ENCODE data around the gene CCNF. TPM values are rescaled to one million over a fixed set of nuclear protein-coding genes. Genes with fewer than 3 reads are reported as not detected.
A peak's percentile ranks its signal among the peaks of the same experiment; 100 is the strongest.

Gene CCNF
- total and polyA plus RNA-seq, 2 of the 4 experiments (the other 2 are of a cell fraction) = 8.2 to 20.1 TPM

DNA sequence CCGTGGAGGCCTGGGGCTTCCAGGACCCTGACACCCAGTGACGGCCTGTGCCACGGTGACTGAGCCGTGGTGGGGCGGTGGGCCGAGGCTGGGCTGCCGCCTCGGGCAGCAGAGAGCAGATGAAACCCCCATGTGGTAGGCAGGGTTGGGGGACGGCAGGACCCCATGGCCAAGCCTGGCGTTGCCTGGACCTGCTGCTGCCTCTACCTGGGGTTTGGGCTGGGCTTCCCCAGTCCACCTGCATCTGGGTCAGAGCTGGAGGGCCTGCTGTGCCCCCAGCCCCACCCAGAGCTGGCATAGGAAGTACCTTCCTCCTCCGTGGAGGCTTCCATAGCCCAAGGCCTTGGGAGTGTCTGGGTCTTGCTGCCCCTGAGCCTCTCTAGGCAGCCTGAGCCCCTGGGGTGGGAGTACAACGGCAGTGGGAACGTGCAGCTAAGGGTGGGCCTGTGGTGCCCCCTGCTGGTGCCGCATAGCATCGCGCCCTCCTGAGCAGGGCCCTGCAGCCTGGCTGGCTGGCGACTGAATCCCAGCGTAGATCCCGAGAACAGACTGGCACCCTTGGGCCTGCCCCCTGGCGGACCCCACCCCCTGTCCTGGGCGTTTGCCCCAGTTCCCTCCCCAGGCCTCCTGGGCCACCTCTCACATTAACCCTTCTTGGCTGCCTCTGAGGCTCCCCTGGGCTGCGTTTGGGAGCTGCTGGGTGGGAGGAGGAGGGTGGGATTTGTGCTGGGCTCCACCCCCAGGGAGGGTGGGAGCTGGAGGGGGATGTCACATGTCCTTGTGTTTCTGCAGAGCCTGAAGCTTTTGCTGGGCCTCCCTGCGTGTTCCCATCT lies 71.9 kb downstream of the CCNF start:
- H2AK5ac ChIP-seq (ENCODE audit: low read depth, low read length) = no peak overlapping the region
- H2BK15ac ChIP-seq (ENCODE audit: low read depth, low read length) = no peak overlapping the region
- no peak overlapping the region for H2BK5ac ChIP-seq (ENCODE audit: low read depth, low read length, poor library complexity, severe bottlenecking)
- dilution Hi-C loops (cut with HindIII; ENCODE audit: low sequenced_read_pairs, unreplicated experiment) (no loop called here), in situ Hi-C loops (cut with MboI; ENCODE audit: low sequenced_read_pairs) (loop anchor here (10.0 kb wide), 1 partner anchor 246 kb away; the partner anchor contains the start of gene ECI1), intact Hi-C loops (cut with micrococcal nuclease) (loop anchor here (1.0 to 2.0 kb wide), 3 partner anchors 27 to 161 kb away; partner anchors contain the start of gene ABCA3)
- no peaks in the 10 kb centered on the region for H3K27me3 ChIP-seq (ENCODE audit: control insufficient read depth, insufficient read depth, low read length)
- no peak overlapping the region for H3K4me3 ChIP-seq (ENCODE audit: insufficient read depth, low read depth, low read length)
- BruUV-seq (replicated peaks) = no TSS peak
- no peak overlapping the region for H3K27ac ChIP-seq (ENCODE audit: insufficient read depth, low read length)
- peak overlapping the region; percentile 88 for H2AFZ ChIP-seq (replicated peaks; ENCODE audit: low read length, poor library complexity)
- peaks cover 3 to 21% of the 10 kb centered on the region in 2 experiments; a peak in 2 of 4 replicates for H3K79me1 ChIP-seq (ENCODE audit: low read depth in 1 of 2, low read length in 2 of 2)
- peaks cover 9% of the 10 kb centered on the region for H3K4me1 ChIP-seq (ENCODE audit: control insufficient read depth, insufficient read depth, low read length)
- no peak overlapping the region for H3K18ac ChIP-seq (ENCODE audit: low read depth, low read length)
- POLR2A ChIA-PET (ENCODE audit: unreplicated experiment) = no interaction called here
- DNase-seq = peak; percentile 69
- no peak overlapping the region for H3K14ac ChIP-seq (replicated peaks; ENCODE audit: low read depth, low read length)
- H4K5ac ChIP-seq (ENCODE audit: low read depth, low read length) = no peak overlapping the region
- no peak overlapping the region for H2BK120ac ChIP-seq (ENCODE audit: low read depth, low read length)
- peak; percentile 97 for ATAC-seq (ENCODE audit: low read depth)
- TF ChIP-seq RAD21 (IDR thresholded peaks at IDR 0.05; ENCODE audit: low read length) = peak; percentile 95
- peak; percentile 83 for TF ChIP-seq SMC3 (IDR thresholded peaks at IDR 0.05; ENCODE audit: low read depth, low read length)
- TF ChIP-seq, protein P1, sequence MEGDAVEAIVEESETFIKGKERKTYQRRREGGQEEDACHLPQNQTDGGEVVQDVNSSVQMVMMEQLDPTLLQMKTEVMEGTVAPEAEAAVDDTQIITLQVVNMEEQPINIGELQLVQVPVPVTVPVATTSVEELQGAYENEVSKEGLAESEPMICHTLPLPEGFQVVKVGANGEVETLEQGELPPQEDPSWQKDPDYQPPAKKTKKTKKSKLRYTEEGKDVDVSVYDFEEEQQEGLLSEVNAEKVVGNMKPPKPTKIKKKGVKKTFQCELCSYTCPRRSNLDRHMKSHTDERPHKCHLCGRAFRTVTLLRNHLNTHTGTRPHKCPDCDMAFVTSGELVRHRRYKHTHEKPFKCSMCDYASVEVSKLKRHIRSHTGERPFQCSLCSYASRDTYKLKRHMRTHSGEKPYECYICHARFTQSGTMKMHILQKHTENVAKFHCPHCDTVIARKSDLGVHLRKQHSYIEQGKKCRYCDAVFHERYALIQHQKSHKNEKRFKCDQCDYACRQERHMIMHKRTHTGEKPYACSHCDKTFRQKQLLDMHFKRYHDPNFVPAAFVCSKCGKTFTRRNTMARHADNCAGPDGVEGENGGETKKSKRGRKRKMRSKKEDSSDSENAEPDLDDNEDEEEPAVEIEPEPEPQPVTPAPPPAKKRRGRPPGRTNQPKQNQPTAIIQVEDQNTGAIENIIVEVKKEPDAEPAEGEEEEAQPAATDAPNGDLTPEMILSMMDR (conservative IDR thresholded peaks at IDR 0.05; ENCODE audit: low read depth, low read length) = peak; percentile 96
- TF ChIP-seq MAZ (IDR thresholded peaks at IDR 0.05; ENCODE audit: borderline replicate concordance, low read depth, low read length) = peak; percentile 51; the same call in 1 of the 2 replicates
- no peak for TF ChIP-seq RCOR1 (IDR thresholded peaks at IDR 0.05; ENCODE audit: insufficient replicate concordance, low read length)
- TF ChIP-seq POLR2A (IDR thresholded peaks at IDR 0.05; ENCODE audit: low read depth, low read length) = 0 out of 2 replicates have a peak, but pooled peaks have one; percentile 29
- TF ChIP-seq, protein P2, sequence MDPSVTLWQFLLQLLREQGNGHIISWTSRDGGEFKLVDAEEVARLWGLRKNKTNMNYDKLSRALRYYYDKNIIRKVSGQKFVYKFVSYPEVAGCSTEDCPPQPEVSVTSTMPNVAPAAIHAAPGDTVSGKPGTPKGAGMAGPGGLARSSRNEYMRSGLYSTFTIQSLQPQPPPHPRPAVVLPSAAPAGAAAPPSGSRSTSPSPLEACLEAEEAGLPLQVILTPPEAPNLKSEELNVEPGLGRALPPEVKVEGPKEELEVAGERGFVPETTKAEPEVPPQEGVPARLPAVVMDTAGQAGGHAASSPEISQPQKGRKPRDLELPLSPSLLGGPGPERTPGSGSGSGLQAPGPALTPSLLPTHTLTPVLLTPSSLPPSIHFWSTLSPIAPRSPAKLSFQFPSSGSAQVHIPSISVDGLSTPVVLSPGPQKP (IDR thresholded peaks at IDR 0.05; ENCODE audit: borderline replicate concordance, low read depth, low read length) = no peak
- no peak for TF ChIP-seq CEBPB (IDR thresholded peaks at IDR 0.05; ENCODE audit: low read depth, low read length)
- peak; percentile 38; the same call in 1 of the 2 replicates for TF ChIP-seq MXI1 (IDR thresholded peaks at IDR 0.05; ENCODE audit: borderline replicate concordance, low read depth, low read length)
- peak; percentile 24; the same call in 1 of the 2 replicates for TF ChIP-seq BHLHE40 (IDR thresholded peaks at IDR 0.05; ENCODE audit: low read depth, low read length)
- TF ChIP-seq, protein P3, sequence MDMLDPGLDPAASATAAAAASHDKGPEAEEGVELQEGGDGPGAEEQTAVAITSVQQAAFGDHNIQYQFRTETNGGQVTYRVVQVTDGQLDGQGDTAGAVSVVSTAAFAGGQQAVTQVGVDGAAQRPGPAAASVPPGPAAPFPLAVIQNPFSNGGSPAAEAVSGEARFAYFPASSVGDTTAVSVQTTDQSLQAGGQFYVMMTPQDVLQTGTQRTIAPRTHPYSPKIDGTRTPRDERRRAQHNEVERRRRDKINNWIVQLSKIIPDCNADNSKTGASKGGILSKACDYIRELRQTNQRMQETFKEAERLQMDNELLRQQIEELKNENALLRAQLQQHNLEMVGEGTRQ (IDR thresholded peaks at IDR 0.05; ENCODE audit: low read depth, low read length) = peak; percentile 49
- peak overlapping the region; percentile 53 for H2AK9ac ChIP-seq (replicated peaks; ENCODE audit: low read depth, low read length, poor library complexity)
- no peak overlapping the region for H2BK20ac ChIP-seq (ENCODE audit: low read depth, low read length)
- WGBS, 2 experiments (ENCODE audit: extremely low coverage in 2 of 2, insufficient read length in 1 of 2) = 54% methylated on average over 10 of the region's 23 CpGs; no CpG with 5 or more reads in 1 of the 2 experiments
- H4K91ac ChIP-seq (ENCODE audit: insufficient read depth, low read depth, low read length) = no peak overlapping the region
- peaks cover 17% of the 10 kb centered on the region for H4K20me1 ChIP-seq (ENCODE audit: insufficient read depth, low read length)
- H3K56ac ChIP-seq (ENCODE audit: extremely low read depth, insufficient read depth, low read length) = no peak overlapping the region
- H3K9ac ChIP-seq (ENCODE audit: low read depth, low read length) = no peak overlapping the region
- peak overlapping the region; percentile 1; the same call in 1 of the 2 replicates for H3K4me2 ChIP-seq (ENCODE audit: low read depth, low read length)
- no peaks in the 10 kb centered on the region for H3K9me3 ChIP-seq (ENCODE audit: control insufficient read depth, insufficient read depth, low read length)
- no peaks in the 10 kb centered on the region for H3K9me1 ChIP-seq (ENCODE audit: insufficient read depth, low read length)
- H3K4ac ChIP-seq (ENCODE audit: low read depth, low read length) = no peak overlapping the region
- H3K36me3 ChIP-seq (ENCODE audit: control insufficient read depth, insufficient read depth, low read length) = peaks cover 17% of the 10 kb centered on the region; the same call in 1 of the 2 replicates
- no peak overlapping the region for H4K8ac ChIP-seq (ENCODE audit: low read depth in 2 of 2, low read length in 2 of 2)
- CTCF ChIA-PET = interaction anchor here (0.7 to 1.0 kb wide), 3 partner anchors 12 to 33 kb away, joined by 3 to 4 read pairs (median 3); no protein-coding TSS in a partner anchor
- H3K23ac ChIP-seq (ENCODE audit: low read depth, low read length) = no peak overlapping the region

All from IMR-90 (cell line).